A172 (cell line): ENCODE results near the gene PPP2R5D. TPM values are rescaled to one million over a fixed set of nuclear protein-coding genes. Genes with fewer than 3 reads are reported as not detected.
"Not testable (repeated sequence)": the region's sequence is repeated elsewhere in the genome, so short reads cannot be mapped to it uniquely, and the experiment has no call there.

Experiments
- DNase-seq: peaks from one replicate; pipeline ENCODE4 v3.0.0-alpha.2; 2015; ENCODE audit warnings: low spot score
- total RNA-seq: library from RNA; depleted of rRNA; stranded (reverse); fragments of >200 nt; shearing (Covaris generic); gene quantifications from 2 replicates; pipeline ENCODE4 v1.2.3, GENCODE V29; 2014

Gene PPP2R5D
- total RNA-seq, 1 experiment from 2014 or later: 38.9 TPM

GRCh38 chr6:42989923-42990322 is 5.6 kb downstream of the PPP2R5D start:
- no peak for DNase-seq

- DNase-seq: no peak
Observed at GRCh38 chr6:42993445-42993844, 9.1 kb downstream of the PPP2R5D start.

GRCh38 chr6:42996513-42996912 is 12.1 kb downstream of the PPP2R5D start:
- no peak for DNase-seq

DNA sequence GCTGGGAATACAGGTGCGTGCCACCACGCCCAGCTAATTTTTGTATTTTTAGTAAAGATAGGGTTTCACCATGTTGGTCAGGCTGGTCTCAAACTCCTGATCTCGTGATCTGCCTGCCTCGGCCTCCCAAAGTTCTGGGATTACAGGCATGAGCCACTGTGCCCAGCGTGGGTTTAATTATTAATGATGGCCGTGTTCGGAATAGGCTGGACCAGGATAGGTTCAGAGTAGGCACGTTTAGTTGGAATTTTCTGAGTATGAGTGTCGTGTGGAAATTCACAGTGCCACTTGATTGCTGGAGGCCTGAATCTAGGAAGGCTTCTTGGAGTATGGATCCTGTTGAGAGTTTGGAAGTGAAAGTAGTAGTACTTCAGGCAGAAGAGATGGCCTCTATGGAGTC is 13.8 kb downstream of the PPP2R5D start:
- DNase-seq: not testable (repeated sequence)

- no peak for DNase-seq
Observed at GRCh38 chr6:43001843-43002242, 17.5 kb downstream of the PPP2R5D start.

GRCh38 chr6:43005844-43006243 is 21.5 kb downstream of the PPP2R5D start:
- no peak for DNase-seq

DNA sequence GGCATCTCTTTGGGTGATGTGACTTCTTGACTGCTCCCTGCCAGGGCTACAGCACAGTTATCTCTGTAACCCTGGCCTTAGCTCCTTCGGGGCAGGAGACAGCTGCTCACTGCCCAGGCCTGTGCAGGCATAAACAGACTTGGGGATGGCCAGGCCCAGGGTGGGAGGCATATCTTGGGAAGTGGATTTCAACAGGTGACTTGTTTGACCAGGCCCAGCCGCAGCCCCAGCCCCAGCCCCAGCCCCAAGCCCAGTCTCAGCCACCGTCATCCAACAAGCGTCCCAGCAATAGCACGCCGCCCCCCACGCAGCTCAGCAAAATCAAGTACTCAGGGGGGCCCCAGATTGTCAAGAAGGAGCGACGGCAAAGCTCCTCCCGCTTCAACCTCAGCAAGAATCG is 21.9 kb downstream of the PPP2R5D start:
- DNase-seq: no peak

DNA sequence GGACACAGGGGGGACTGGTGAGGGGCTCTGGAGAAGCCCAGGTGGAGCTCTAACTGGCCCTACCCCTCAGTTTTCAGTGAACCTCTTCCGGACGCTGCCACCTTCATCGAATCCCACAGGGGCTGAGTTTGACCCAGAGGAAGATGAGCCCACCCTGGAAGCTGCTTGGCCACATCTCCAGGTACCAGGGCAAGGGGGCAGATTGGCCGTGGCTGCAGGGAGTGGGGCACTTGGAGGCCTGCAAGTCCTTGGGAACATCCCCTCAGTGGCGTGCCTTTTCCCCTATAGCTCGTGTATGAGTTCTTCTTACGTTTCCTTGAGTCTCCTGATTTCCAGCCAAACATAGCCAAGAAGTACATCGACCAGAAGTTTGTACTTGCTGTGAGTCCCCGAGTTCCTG is 22.8 kb downstream of the PPP2R5D start:
- no peak for DNase-seq

DNA sequence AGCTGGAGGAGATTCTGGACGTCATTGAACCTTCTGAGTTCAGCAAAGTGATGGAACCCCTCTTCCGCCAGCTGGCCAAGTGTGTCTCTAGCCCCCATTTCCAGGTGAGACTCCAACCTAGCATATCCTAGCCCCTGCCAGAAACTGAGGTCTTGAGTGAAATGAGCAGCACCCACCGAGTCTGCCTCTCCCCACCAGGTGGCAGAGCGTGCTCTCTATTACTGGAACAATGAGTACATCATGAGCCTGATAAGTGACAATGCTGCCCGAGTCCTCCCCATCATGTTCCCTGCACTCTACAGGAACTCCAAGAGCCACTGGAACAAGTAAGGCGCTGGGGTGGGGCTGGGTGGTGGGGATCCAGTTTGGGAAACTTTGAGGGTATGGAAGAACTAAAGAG is 24.8 kb downstream of the PPP2R5D start:
- DNase-seq: no peak

DNA sequence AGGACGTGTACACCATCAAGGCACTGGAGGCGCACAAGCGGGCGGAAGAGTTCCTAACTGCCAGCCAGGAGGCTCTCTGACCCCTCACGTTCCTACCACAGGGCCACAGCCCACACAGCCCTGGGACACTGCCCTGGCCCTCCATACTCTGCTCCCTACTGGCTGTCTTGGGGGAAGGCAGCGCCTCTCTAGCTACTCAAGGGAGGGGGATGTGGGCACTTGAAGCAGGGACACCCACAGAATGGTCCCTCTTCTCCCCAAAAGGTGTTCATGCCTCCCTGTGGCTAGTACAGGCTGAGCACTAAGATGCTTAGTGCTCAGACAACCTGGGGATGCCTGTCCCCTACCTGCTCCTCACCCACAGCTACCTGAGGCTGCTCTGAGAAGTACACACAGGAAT is 26.8 kb downstream of the PPP2R5D start:
- no peak for DNase-seq

GRCh38 chr6:43012364-43012763 is 28.0 kb downstream of the PPP2R5D start:
- no peak for DNase-seq

- DNase-seq: peak; percentile 41
Observed at GRCh38 chr6:43013097-43013842, 28.9 kb downstream of the PPP2R5D start.

DNA sequence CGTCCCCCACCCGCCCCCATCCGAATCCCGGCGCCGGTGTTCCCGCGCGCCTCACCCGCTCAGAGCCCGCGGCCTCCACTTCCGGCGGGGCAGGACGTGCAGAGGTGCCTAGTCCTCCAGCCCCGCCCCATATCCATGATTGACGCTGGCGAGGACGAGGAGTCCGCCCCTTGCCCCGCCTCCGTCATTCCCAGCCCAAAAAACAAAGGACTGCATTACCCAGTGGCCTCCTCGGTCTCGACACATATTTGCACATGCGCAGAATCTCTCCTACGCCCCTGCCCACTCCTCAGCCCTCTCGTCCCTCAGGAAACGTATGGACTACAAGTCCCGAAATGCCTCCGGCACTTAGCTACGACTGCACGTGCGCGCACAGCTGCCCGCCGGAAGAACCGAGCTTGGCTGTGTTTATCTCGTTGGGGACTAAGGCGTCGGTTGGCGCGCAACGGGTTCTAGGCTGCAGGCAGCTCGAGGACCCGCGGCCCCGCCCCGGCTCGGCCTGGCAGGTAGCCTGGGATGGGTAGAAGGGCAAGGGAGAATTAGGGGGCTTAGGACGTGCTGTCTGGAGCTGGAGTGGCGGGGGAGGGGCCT is 29.6 kb downstream of the PPP2R5D start, which contains the start of the genes KLHDC3 and MEA1:
Gene KLHDC3, plus strand, starts transcription at position 407 of the 591 bp plus-strand sequence. CDS start 2,944 bp downstream, outside the sequence.
Gene MEA1, minus strand, starts transcription at position 104 of the 591 bp plus-strand sequence. CDS start 133 bp downstream, outside the sequence.
- peak; percentile 99 for DNase-seq

GRCh38 chr6:43014434-43014909 is 30.1 kb downstream of the PPP2R5D start:
- DNase-seq: no peak

GRCh38 chr6:43016176-43016942 is 32.0 kb downstream of the PPP2R5D start:
- no peak for DNase-seq

DNA sequence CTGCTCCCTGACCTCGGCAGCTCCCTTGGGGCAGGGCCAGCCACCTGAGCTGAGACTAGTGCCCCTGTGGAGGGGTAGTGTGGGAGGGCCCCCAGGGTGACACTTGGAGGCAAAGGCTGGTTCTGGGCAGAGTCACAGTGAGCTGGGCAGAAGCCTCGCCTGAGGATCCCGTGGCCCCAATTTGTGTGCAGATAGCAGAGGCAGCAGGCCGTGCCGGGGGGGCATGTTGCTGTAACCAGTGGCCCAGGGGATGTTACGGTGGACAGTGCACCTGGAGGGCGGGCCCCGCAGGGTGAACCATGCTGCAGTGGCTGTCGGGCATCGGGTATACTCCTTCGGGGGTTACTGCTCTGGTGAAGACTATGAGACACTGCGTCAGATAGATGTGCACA is 32.6 kb downstream of the PPP2R5D start:
- DNase-seq: no peak

DNA sequence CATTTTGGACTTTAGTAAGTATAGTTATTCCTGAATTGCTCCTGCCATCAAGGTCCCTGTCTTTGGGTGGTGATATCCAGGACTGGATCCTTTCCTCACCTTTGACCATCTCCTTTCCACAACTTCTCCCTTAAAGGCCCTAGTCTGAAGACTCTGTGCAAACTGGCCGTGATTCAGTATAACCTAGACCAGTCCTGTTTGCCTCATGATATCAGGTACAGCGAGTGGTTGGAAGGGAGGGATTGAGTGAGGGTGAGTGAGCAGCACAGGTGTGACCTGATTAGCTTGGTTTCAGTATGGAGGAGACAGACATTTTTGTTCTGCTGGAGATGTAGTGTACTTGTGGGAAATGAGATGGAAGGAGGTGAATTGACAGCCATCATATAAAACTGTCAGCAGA is 34.8 kb downstream of the PPP2R5D start:
- no peak for DNase-seq

DNA sequence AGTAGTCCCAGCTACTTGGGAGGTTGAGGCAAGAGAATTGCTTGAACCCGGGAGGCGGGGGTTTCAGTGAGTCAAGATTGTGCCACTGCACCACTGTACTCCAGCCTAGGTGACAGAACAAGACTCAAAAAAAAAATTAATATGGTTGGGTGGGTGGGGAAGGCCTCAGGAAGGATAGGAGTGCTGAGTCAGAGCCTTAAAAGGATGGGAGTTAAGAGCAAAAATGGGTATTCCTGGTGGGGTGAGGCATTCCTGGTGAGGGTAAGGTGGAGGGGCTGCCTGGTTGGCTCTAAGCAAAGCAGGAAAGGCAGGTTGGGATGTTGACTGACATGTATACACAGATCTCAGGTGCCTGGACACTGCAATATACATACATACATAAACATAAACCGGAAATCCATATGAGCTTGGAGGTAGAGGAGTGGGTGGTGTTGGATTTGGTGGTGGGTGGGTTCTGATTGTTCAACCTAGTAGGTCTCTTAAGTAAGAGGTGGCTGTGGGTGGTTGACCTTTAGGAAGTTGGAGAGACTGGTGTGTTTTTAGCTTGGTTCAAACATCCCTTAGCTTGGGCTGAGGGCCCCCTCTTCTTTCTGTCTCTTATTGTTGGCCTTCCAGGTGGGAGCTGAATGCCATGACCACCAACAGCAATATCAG is 35.8 kb downstream of the PPP2R5D start:
- DNase-seq: no peak

GRCh38 chr6:43020847-43021246 is 36.5 kb downstream of the PPP2R5D start:
- no peak for DNase-seq

GRCh38 chr6:43021270-43022047 is 37.1 kb downstream of the PPP2R5D start, which contains the start of gene RRP36:
Gene RRP36 (plus strand): TSS chr6:43021623. CDS start chr6:43021655, 32 bp downstream.
- DNase-seq: peak; percentile 64

- no peak for DNase-seq
Observed at GRCh38 chr6:43024436-43024835, 40.1 kb downstream of the PPP2R5D start.
